ENCODE data around the gene FAM193A.

The FAM193A gene

GRCh38 chr4:2572076-2572475 is 35.6 kb downstream of the FAM193A start:
- no peak overlapping the region for H3K56ac ChIP-seq (ENCODE audit: low read length)
- H2AK5ac ChIP-seq (ENCODE audit: low read length) = no peak overlapping the region
- WGBS (ENCODE audit: extremely low coverage, insufficient coverage, low lambda C conversion rate) = no CpG with 5 or more reads among the region's 12 CpGs
- no peak overlapping the region for H3K9ac ChIP-seq (ENCODE audit: low read length)
- H3K79me2 ChIP-seq (ENCODE audit: control insufficient read depth, insufficient read depth, low read length) = peaks cover 68% of the 10 kb centered on the region
- H4K5ac ChIP-seq (ENCODE audit: low read length) = no peak overlapping the region
- no peak overlapping the region for H3K4me2 ChIP-seq (ENCODE audit: low read length)
- peaks cover 29% of the 10 kb centered on the region for H3K79me1 ChIP-seq (ENCODE audit: low read length)
- H4K8ac ChIP-seq (ENCODE audit: low read depth, low read length) = no peak overlapping the region
- H2BK15ac ChIP-seq (replicated peaks; ENCODE audit: low read depth) = no peak overlapping the region
- no peak for DNase-seq
- H3K4me1 ChIP-seq (ENCODE audit: control insufficient read depth, low read depth, low read length) = peaks cover 5% of the 10 kb centered on the region
- no peak overlapping the region for H3K4me3 ChIP-seq (ENCODE audit: low read length)
- no peaks in the 10 kb centered on the region for H3K27me3 ChIP-seq (ENCODE audit: insufficient read depth, low read length, poor library complexity)
- no peak overlapping the region for H2BK5ac ChIP-seq (ENCODE audit: low read length)
- H3K23ac ChIP-seq (ENCODE audit: low read length) = no peak overlapping the region
- H2BK120ac ChIP-seq (ENCODE audit: low read depth, low read length) = no peak overlapping the region
- no peak overlapping the region for H3K27ac ChIP-seq (ENCODE audit: low read depth, low read length)
- no peak overlapping the region for H3K18ac ChIP-seq (ENCODE audit: low read length)
- H3K36me3 ChIP-seq (ENCODE audit: control insufficient read depth, insufficient read depth, low read length) = peaks cover 2% of the 10 kb centered on the region
- no peak overlapping the region for H3K4ac ChIP-seq (ENCODE audit: low read depth, low read length)

DNA sequence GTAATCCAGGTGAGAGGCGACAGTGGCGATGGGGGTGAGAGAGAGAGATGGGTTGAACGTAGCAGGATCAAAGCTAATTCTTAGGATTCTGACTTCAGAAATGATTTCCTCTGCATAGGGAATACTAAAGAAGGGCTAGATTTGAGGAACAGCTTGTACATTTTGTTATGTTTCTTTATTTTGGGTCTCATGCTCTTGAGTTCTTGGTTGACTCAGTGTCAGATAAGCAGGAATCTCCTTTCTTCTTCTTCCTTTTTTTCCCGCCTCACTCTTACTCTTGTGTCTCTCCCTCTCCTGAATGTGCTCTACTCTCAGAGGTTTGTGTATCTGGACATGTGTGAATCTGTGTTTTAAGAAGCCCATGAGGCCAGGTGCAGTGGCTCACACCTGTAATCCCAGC is 36.4 kb downstream of the FAM193A start:
- H3K36me3 ChIP-seq (ENCODE audit: control insufficient read depth, insufficient read depth, low read length) = peaks cover 2% of the 10 kb centered on the region
- no peak overlapping the region for H3K56ac ChIP-seq (ENCODE audit: low read length)
- no peak overlapping the region for H3K18ac ChIP-seq (ENCODE audit: low read length)
- H2BK120ac ChIP-seq (ENCODE audit: low read depth, low read length) = no peak overlapping the region
- no peaks in the 10 kb centered on the region for H3K27me3 ChIP-seq (ENCODE audit: insufficient read depth, low read length, poor library complexity)
- no peak overlapping the region for H2BK5ac ChIP-seq (ENCODE audit: low read length)
- H3K4ac ChIP-seq (ENCODE audit: low read depth, low read length) = no peak overlapping the region
- H3K79me1 ChIP-seq (ENCODE audit: low read length) = peaks cover 26% of the 10 kb centered on the region
- peaks cover 67% of the 10 kb centered on the region for H3K79me2 ChIP-seq (ENCODE audit: control insufficient read depth, insufficient read depth, low read length)
- no peak overlapping the region for H3K23ac ChIP-seq (ENCODE audit: low read length)
- no peak overlapping the region for H2BK15ac ChIP-seq (replicated peaks; ENCODE audit: low read depth)
- no peak overlapping the region for H3K27ac ChIP-seq (ENCODE audit: low read depth, low read length)
- no peak overlapping the region for H3K9ac ChIP-seq (ENCODE audit: low read length)
- no peak overlapping the region for H3K4me3 ChIP-seq (ENCODE audit: low read length)
- no peak overlapping the region for H4K8ac ChIP-seq (ENCODE audit: low read depth, low read length)
- no CpG with 5 or more reads among the region's 4 CpGs for WGBS (ENCODE audit: extremely low coverage, insufficient coverage, low lambda C conversion rate)
- H2AK5ac ChIP-seq (ENCODE audit: low read length) = no peak overlapping the region
- peaks cover 5% of the 10 kb centered on the region for H3K4me1 ChIP-seq (ENCODE audit: control insufficient read depth, low read depth, low read length)
- no peak for DNase-seq
- H3K4me2 ChIP-seq (ENCODE audit: low read length) = no peak overlapping the region
- H4K5ac ChIP-seq (ENCODE audit: low read length) = no peak overlapping the region

- no peak for DNase-seq
- Histone ChIP-seq H2BK5ac (ENCODE audit: low read length) (no peak overlapping the region), H4K5ac (ENCODE audit: low read length) (no peak overlapping the region), H3K79me1 (ENCODE audit: low read length) (peaks cover 31% of the 10 kb centered on the region), H3K27ac (ENCODE audit: low read depth, low read length) (no peak overlapping the region), H3K27me3 (ENCODE audit: insufficient read depth, low read length, poor library complexity) (no peaks in the 10 kb centered on the region), H2BK15ac (replicated peaks; ENCODE audit: low read depth) (no peak overlapping the region), H4K8ac (ENCODE audit: low read depth, low read length) (no peak overlapping the region), H3K9ac (ENCODE audit: low read length) (no peak overlapping the region), H3K4me3 (ENCODE audit: low read length) (no peak overlapping the region), H3K36me3 (ENCODE audit: control insufficient read depth, insufficient read depth, low read length) (peaks cover 2% of the 10 kb centered on the region), H3K4me1 (ENCODE audit: control insufficient read depth, low read depth, low read length) (peaks cover 5% of the 10 kb centered on the region), H3K18ac (ENCODE audit: low read length) (no peak overlapping the region), H2AK5ac (ENCODE audit: low read length) (no peak overlapping the region), H3K4me2 (ENCODE audit: low read length) (no peak overlapping the region), H2BK120ac (ENCODE audit: low read depth, low read length) (no peak overlapping the region), H3K56ac (ENCODE audit: low read length) (no peak overlapping the region), H3K79me2 (ENCODE audit: control insufficient read depth, insufficient read depth, low read length) (peaks cover 73% of the 10 kb centered on the region), H3K23ac (ENCODE audit: low read length) (no peak overlapping the region), H3K4ac (ENCODE audit: low read depth, low read length) (no peak overlapping the region)
- no CpG with 5 or more reads among the region's 7 CpGs for WGBS (ENCODE audit: extremely low coverage, insufficient coverage, low lambda C conversion rate)
Measured at GRCh38 chr4:2574009-2574408, 37.6 kb downstream of the FAM193A start.

- Histone ChIP-seq H3K36me3 (ENCODE audit: control insufficient read depth, insufficient read depth, low read length) (peaks cover 2% of the 10 kb centered on the region), H3K27me3 (ENCODE audit: insufficient read depth, low read length, poor library complexity) (no peaks in the 10 kb centered on the region), H3K18ac (ENCODE audit: low read length) (no peak overlapping the region), H3K9ac (ENCODE audit: low read length) (no peak overlapping the region), H2BK5ac (ENCODE audit: low read length) (no peak overlapping the region), H4K5ac (ENCODE audit: low read length) (no peak overlapping the region), H3K4ac (ENCODE audit: low read depth, low read length) (no peak overlapping the region), H4K8ac (ENCODE audit: low read depth, low read length) (no peak overlapping the region), H2AK5ac (ENCODE audit: low read length) (no peak overlapping the region), H3K4me1 (ENCODE audit: control insufficient read depth, low read depth, low read length) (peaks cover 5% of the 10 kb centered on the region), H2BK15ac (replicated peaks; ENCODE audit: low read depth) (no peak overlapping the region), H3K79me1 (ENCODE audit: low read length) (peaks cover 31% of the 10 kb centered on the region), H3K4me3 (ENCODE audit: low read length) (no peak overlapping the region), H3K79me2 (ENCODE audit: control insufficient read depth, insufficient read depth, low read length) (peaks cover 75% of the 10 kb centered on the region), H3K23ac (ENCODE audit: low read length) (no peak overlapping the region), H3K27ac (ENCODE audit: low read depth, low read length) (no peak overlapping the region), H3K4me2 (ENCODE audit: low read length) (no peak overlapping the region), H3K56ac (ENCODE audit: low read length) (no peak overlapping the region), H2BK120ac (ENCODE audit: low read depth, low read length) (no peak overlapping the region)
- DNase-seq = no peak
- WGBS (ENCODE audit: extremely low coverage, insufficient coverage, low lambda C conversion rate) = no CpG with 5 or more reads among the region's 9 CpGs
Measured at GRCh38 chr4:2574863-2575262, 38.4 kb downstream of the FAM193A start.

DNA sequence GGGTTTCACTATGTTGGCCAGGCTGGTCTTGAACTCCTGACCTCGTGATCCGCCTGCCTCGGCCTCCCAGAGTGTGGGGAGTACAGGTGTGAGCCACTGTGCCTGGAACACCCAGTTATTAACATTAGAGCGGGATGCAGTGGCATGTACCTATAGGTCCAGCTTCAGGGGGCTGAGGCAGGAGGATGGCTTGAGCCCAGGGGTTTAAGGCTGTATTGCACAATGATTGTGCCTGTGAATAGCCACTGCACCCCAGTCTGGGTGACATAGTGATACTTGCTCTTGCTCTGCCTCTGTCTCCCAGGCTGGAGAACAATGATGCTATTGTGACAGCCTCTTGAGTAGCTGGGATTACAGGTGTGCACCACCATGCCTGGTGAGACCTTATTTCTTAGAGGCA is 39.8 kb downstream of the FAM193A start:
- peaks cover 2% of the 10 kb centered on the region for H3K36me3 ChIP-seq (ENCODE audit: control insufficient read depth, insufficient read depth, low read length)
- H3K56ac ChIP-seq (ENCODE audit: low read length) = no peak overlapping the region
- no peaks in the 10 kb centered on the region for H3K27me3 ChIP-seq (ENCODE audit: insufficient read depth, low read length, poor library complexity)
- no peak overlapping the region for H2BK15ac ChIP-seq (replicated peaks; ENCODE audit: low read depth)
- no peak overlapping the region for H2BK120ac ChIP-seq (ENCODE audit: low read depth, low read length)
- H4K5ac ChIP-seq (ENCODE audit: low read length) = no peak overlapping the region
- H3K4me2 ChIP-seq (ENCODE audit: low read length) = no peak overlapping the region
- H3K27ac ChIP-seq (ENCODE audit: low read depth, low read length) = no peak overlapping the region
- H4K8ac ChIP-seq (ENCODE audit: low read depth, low read length) = no peak overlapping the region
- no peak overlapping the region for H3K4ac ChIP-seq (ENCODE audit: low read depth, low read length)
- WGBS (ENCODE audit: extremely low coverage, insufficient coverage, low lambda C conversion rate) = no CpG with 5 or more reads among the region's 4 CpGs
- H3K4me3 ChIP-seq (ENCODE audit: low read length) = no peak overlapping the region
- DNase-seq = no peak
- no peak overlapping the region for H3K9ac ChIP-seq (ENCODE audit: low read length)
- no peak overlapping the region for H2AK5ac ChIP-seq (ENCODE audit: low read length)
- H3K18ac ChIP-seq (ENCODE audit: low read length) = no peak overlapping the region
- no peaks in the 10 kb centered on the region for H3K4me1 ChIP-seq (ENCODE audit: control insufficient read depth, low read depth, low read length)
- peaks cover 68% of the 10 kb centered on the region for H3K79me2 ChIP-seq (ENCODE audit: control insufficient read depth, insufficient read depth, low read length)
- no peak overlapping the region for H2BK5ac ChIP-seq (ENCODE audit: low read length)
- peaks cover 25% of the 10 kb centered on the region for H3K79me1 ChIP-seq (ENCODE audit: low read length)
- no peak overlapping the region for H3K23ac ChIP-seq (ENCODE audit: low read length)

- Histone ChIP-seq H3K4me2 (ENCODE audit: low read length) (no peak overlapping the region), H4K8ac (ENCODE audit: low read depth, low read length) (no peak overlapping the region), H3K56ac (ENCODE audit: low read length) (no peak overlapping the region), H3K79me2 (ENCODE audit: control insufficient read depth, insufficient read depth, low read length) (peaks cover 67% of the 10 kb centered on the region), H2AK5ac (ENCODE audit: low read length) (no peak overlapping the region), H3K23ac (ENCODE audit: low read length) (no peak overlapping the region), H2BK5ac (ENCODE audit: low read length) (no peak overlapping the region), H3K27me3 (ENCODE audit: insufficient read depth, low read length, poor library complexity) (no peaks in the 10 kb centered on the region), H3K4me3 (ENCODE audit: low read length) (no peak overlapping the region), H3K27ac (ENCODE audit: low read depth, low read length) (no peak overlapping the region), H3K4me1 (ENCODE audit: control insufficient read depth, low read depth, low read length) (no peaks in the 10 kb centered on the region), H3K18ac (ENCODE audit: low read length) (no peak overlapping the region), H3K4ac (ENCODE audit: low read depth, low read length) (no peak overlapping the region), H3K9ac (ENCODE audit: low read length) (no peak overlapping the region), H2BK120ac (ENCODE audit: low read depth, low read length) (no peak overlapping the region), H4K5ac (ENCODE audit: low read length) (no peak overlapping the region), H3K79me1 (ENCODE audit: low read length) (peaks cover 29% of the 10 kb centered on the region), H2BK15ac (replicated peaks; ENCODE audit: low read depth) (no peak overlapping the region), H3K36me3 (ENCODE audit: control insufficient read depth, insufficient read depth, low read length) (peaks cover 2% of the 10 kb centered on the region)
- no peak for DNase-seq
- no CpG with 5 or more reads among the region's 4 CpGs for WGBS (ENCODE audit: extremely low coverage, insufficient coverage, low lambda C conversion rate)
Measured at GRCh38 chr4:2578106-2578505, 41.7 kb downstream of the FAM193A start.

Data from mesendoderm (in vitro differentiated cells).